H54 (cell line): Measurements from ENCODE around the gene USP40.

Experiments used
- DNase-seq: peaks from one replicate; pipeline ENCODE4 v3.0.0; 2011; ENCODE audit warnings: low spot score, mixed read lengths; ENCODE audit not compliant: insufficient read length
- FAIRE-seq: peaks from 3 replicates; lab custom pipeline; 2011; peaks lifted over from hg19 to GRCh38; lab: Jason Lieb, UNC
- POLR2A ChIP-seq: IDR thresholded peaks from 2 replicates; pipeline ENCODE4 v1.6.1; 2011; ENCODE audit warnings: low read depth, mild to moderate bottlenecking, low read length

Gene USP40

GRCh38 chr2:233469261-233470010 lies 97.1 kb downstream of the USP40 start:
- no peak for TF ChIP-seq POLR2A
- DNase-seq (no peak), FAIRE-seq (no peak)

GRCh38 chr2:233468741-233469110 lies 97.9 kb downstream of the USP40 start:
- TF ChIP-seq POLR2A: no peak
- DNase-seq (no peak), FAIRE-seq (no peak)

GRCh38 chr2:233468047-233468740 lies 98.4 kb downstream of the USP40 start:
- TF ChIP-seq POLR2A: no peak
- no peak for DNase-seq
- no peak for FAIRE-seq

- TF ChIP-seq POLR2A: no peak
- FAIRE-seq (no peak), DNase-seq (no peak)
Measured at GRCh38 chr2:233466991-233467603, 99.5 kb downstream of the USP40 start.

- DNase-seq (no peak), FAIRE-seq (no peak)
- TF ChIP-seq POLR2A: no peak
Measured at GRCh38 chr2:233464531-233465240, 101.9 kb downstream of the USP40 start.

GRCh38 chr2:233464056-233464455 lies 102.5 kb downstream of the USP40 start:
- TF ChIP-seq POLR2A: no peak
- DNase-seq: no peak
- FAIRE-seq: no peak

GRCh38 chr2:233463586-233463985 lies 103.0 kb downstream of the USP40 start:
- DNase-seq (no peak), FAIRE-seq (no peak)
- no peak for TF ChIP-seq POLR2A

- TF ChIP-seq POLR2A: no peak
- no peak for FAIRE-seq
Measured at GRCh38 chr2:233462826-233463470, 103.6 kb downstream of the USP40 start.

GRCh38 chr2:233462202-233462785 lies 104.3 kb downstream of the USP40 start:
- DNase-seq (no peak), FAIRE-seq (no peak)
- no peak for TF ChIP-seq POLR2A

More at GRCh38 chr2:233462826-233463470, 103.6 kb downstream of the USP40 start:
- DNase-seq: no peak

- TF ChIP-seq POLR2A: no peak
- FAIRE-seq (no peak), DNase-seq (no peak)
Measured at GRCh38 chr2:233461481-233461891, 105.1 kb downstream of the USP40 start.

GRCh38 chr2:233460726-233461441 lies 105.7 kb downstream of the USP40 start:
- DNase-seq: no peak
- FAIRE-seq: no peak
- no peak for TF ChIP-seq POLR2A

- no peak for TF ChIP-seq POLR2A
- DNase-seq: no peak
- no peak for FAIRE-seq
Measured at GRCh38 chr2:233459426-233459825, 107.2 kb downstream of the USP40 start.
